Activated CD8-positive, alpha-beta T cell treated with anti-CD3 and anti-CD28 coated beads, Interleukin-2, amount 10 ng/mL, durations not matched to agents 7 days and 5 days (primary cell): ENCODE results near the gene TTC24. TPM values are rescaled to one million over a fixed set of nuclear protein-coding genes. Genes with fewer than 3 reads are reported as not detected.
"Not testable (repeated sequence)": the region's sequence is repeated elsewhere in the genome, so short reads cannot be mapped to it uniquely, and the experiment has no call there.

ENCODE experiments used
- ATAC-seq: fragments of 150-1000 bp; cut with Tn5 transposase; one replicate; pipeline ENCODE4 v1.10.0; 2021; ENCODE audit warnings: moderate library complexity
- CTCF ChIA-PET: fragments of 350-600 bp; sonication (Branson Sonifier 250); formaldehyde crosslinking; loops from one replicate; lab custom pipeline; 2021; ENCODE audit warnings: antibody characterized with exemption; lab: Charles Lee
- POLR2A ChIA-PET: fragments of 350-600 bp; sonication (Branson Sonifier 250); formaldehyde crosslinking; loops from one replicate; lab custom pipeline; 2021; ENCODE audit warnings: antibody characterized with exemption; lab: Charles Lee
- DNase-seq: peaks from one replicate; pipeline ENCODE4 v3.0.0-alpha.2; 2020
- H3K27ac Mint-ChIP-seq: one replicate; pipeline ENCODE4 v1.8.0; 2021; ENCODE audit warnings: mild to moderate bottlenecking, mixed read lengths
- H3K27me3 Mint-ChIP-seq: one replicate; pipeline ENCODE4 v1.8.0; 2021; ENCODE audit warnings: low read depth, mixed read lengths
- H3K36me3 Mint-ChIP-seq: one replicate; pipeline ENCODE4 v1.8.0; 2021; ENCODE audit warnings: low read depth, mixed read lengths
- H3K4me1 Mint-ChIP-seq: one replicate; pipeline ENCODE4 v1.8.0; 2021; ENCODE audit warnings: low read depth, mixed read lengths
- H3K4me3 Mint-ChIP-seq: one replicate; pipeline ENCODE4 v1.8.0; 2021; ENCODE audit warnings: mild to moderate bottlenecking, mixed read lengths
- H3K9me3 Mint-ChIP-seq: one replicate; pipeline ENCODE4 v1.8.0; 2022; ENCODE audit warnings: mixed read lengths; ENCODE audit not compliant: insufficient read depth
- total RNA-seq, 2 experiments: library from RNA; stranded (reverse); gene quantifications; one replicate each; pipeline ENCODE4 v1.2.3, GENCODE V29; 2021

The TTC24 gene
- total RNA-seq, 2 experiments from 2014 or later, result 18.6 to 19.7 TPM

DNA sequence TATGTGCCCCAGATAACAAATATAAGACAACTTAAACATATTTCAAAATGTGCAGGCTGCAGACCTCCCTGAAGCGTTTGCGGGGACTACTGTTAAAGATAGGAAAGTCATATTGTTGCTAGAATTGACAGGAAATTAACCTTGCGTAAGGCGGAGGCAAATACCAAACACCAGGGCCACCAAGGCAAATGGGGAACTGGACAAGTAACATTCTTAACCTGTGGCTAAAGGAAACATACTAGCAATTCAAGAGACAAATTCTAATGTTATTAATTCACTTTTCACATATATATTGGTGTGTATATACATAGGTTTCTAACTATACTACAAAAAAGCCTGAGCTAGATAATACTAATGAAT, 46.5 kb downstream of the TTC24 start:
- DNase-seq, result no peak
- Mint-ChIP-seq H3K4me3 (no peak overlapping the region), H3K4me1 (peaks cover 12% of the 10 kb centered on the region), H3K27me3 (peaks cover 49% of the 10 kb centered on the region), H3K9me3 (no peaks in the 10 kb centered on the region), H3K36me3 (no peaks in the 10 kb centered on the region), H3K27ac (no peak overlapping the region)
- POLR2A ChIA-PET, result no interaction called here
- ATAC-seq, result no peak
- CTCF ChIA-PET, result interaction anchor here (0.5 to 6.6 kb wide), 25 partner anchors 12 to 419 kb away, joined by 3 to 240 read pairs (median 11); partner anchors contain the start of genes CRABP2, ISG20L2, METTL25B and NAXE

DNA sequence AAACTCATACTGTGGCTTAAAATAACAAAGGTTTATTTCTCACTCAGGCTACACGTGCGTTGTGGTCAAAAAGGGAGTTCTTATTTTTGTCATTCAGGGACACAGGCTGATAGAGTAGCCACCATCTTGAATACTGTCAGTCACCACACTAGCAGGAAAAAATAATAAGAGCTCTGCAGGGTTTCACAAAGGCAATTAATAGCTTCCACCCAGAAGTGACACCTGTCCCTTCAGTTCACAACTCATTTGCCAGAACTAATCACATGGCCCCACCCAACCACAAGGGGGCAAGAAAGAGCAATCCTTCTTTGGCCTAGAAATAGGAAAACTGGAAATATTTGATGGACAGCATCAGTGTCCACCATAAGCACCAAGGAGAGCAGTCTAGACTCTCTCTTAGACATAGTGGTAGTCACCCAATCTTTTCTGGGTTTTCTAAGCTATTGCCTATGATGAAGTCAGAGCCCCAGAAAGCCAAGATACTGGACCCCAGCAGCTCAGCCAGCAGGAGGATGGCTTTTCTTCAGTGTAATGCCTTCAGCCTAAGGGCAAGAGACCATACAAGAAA, 47.9 kb downstream of the TTC24 start:
- peaks cover 53% of the 10 kb centered on the region for H3K27me3 Mint-ChIP-seq
- ChIA-PET CTCF (interaction anchor here (0.6 to 6.6 kb wide), 35 partner anchors 11 to 417 kb away, joined by 3 to 240 read pairs (median 9); partner anchors contain the start of genes CRABP2, NAXE and NTRK1), POLR2A (interaction anchor here (0.7 to 1.0 kb wide), 2 partner anchors 15 to 31 kb away, joined by 3 read pairs; no protein-coding TSS in a partner anchor)
- no peak overlapping the region for H3K27ac Mint-ChIP-seq
- DNase-seq, result peak; percentile 63
- no peak for ATAC-seq
- no peaks in the 10 kb centered on the region for H3K36me3 Mint-ChIP-seq
- H3K4me1 Mint-ChIP-seq, result peaks cover 12% of the 10 kb centered on the region
- H3K4me3 Mint-ChIP-seq, result no peak overlapping the region
- H3K9me3 Mint-ChIP-seq, result no peaks in the 10 kb centered on the region

DNA sequence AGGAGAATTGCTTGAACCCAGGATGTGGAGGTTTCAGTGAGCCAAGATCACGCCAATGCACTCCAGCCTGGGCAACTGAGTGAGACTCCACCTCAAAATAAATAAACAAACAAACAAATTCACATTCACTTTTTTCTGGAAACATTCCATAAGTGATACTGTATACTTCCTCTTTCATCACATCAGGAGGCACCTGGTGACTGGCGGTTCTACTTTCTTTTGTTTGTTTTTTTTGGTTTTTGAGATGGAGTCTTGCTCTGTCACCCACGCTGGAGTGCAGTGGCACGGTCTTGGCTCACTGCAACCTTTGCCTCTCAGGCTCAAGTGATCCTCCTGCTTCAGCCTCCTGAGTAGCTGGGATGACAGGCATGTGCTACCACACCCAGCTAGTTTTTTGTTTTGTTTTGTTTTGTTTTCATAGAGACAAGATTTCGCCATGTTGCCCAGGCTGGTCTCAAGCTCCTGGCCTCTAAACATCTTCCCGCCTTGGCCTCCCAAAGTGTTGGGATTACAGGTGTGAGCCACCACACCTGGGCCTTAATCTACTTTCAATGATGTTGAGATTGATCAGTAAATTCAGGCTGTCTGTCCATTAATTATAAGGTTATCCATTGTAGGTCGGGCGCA, 50.4 kb downstream of the TTC24 start:
- no peak overlapping the region for H3K4me3 Mint-ChIP-seq
- peaks cover 8% of the 10 kb centered on the region for H3K4me1 Mint-ChIP-seq
- ChIA-PET CTCF (interaction anchor here (0.9 to 2.4 kb wide), 6 partner anchors 14 to 244 kb away, joined by 3 to 7 read pairs (median 4); no protein-coding TSS in a partner anchor), POLR2A (no interaction called here)
- DNase-seq (no peak), ATAC-seq (no peak)
- H3K9me3 Mint-ChIP-seq, result no peaks in the 10 kb centered on the region
- peaks cover 59% of the 10 kb centered on the region for H3K27me3 Mint-ChIP-seq
- no peaks in the 10 kb centered on the region for H3K36me3 Mint-ChIP-seq
- no peak overlapping the region for H3K27ac Mint-ChIP-seq

DNA sequence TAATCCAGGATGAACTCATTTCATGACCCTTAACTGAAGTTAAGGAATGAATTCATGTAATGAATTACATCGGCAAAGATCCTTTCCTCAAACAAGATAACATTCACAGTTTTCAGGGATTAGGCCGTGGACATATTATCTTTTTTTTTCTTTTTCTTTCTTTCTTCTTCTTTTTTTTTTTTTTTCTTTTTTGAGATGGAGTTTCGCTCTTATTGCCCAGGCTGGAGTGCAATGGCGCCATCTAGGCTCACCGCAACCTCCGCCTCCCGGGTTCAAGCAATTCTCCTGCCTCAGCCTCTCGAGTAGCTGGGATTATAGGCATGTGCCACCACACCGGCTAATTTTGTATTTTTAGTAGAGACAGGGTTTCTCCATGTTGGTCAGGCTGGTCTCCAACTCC, 51.6 kb downstream of the TTC24 start:
- H3K36me3 Mint-ChIP-seq, DNase-seq, H3K9me3 Mint-ChIP-seq, H3K27ac Mint-ChIP-seq, H3K4me3 Mint-ChIP-seq, H3K4me1 Mint-ChIP-seq, ATAC-seq: not testable (repeated sequence)
- H3K27me3 Mint-ChIP-seq, result peaks cover 60% of the 10 kb centered on the region
- ChIA-PET POLR2A (interaction anchor here (0.9 kb wide), 1 partner anchor 43 kb away, joined by 3 read pairs; no protein-coding TSS in a partner anchor), CTCF (interaction anchor here (0.9 to 2.4 kb wide), 5 partner anchors 12 to 76 kb away, joined by 3 to 7 read pairs (median 6); no protein-coding TSS in a partner anchor)

DNA sequence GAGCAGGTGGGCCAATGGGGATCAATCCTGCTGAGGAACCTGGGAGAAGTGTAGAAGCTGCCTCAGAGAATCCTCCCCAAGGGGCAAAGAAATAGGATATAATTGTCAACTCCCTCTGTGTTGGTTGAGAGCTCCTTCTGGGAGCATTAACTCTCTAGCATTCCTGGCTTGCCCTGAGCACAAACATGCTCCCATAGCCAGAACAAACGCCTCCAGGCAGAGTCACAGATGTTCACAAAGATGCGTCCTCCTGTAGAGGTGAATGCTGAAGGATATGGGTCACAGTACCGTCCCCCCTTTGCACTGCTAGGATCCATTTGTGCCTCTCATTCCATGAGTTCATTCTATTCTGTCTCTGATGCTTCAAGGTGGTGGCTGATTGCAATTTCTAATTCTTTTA, 52.8 kb downstream of the TTC24 start:
- H3K27ac Mint-ChIP-seq, result no peak overlapping the region

More for the DNA sequence above, 52.8 kb downstream of the TTC24 start:
- no peak for DNase-seq
- Mint-ChIP-seq H3K4me1 (no peaks in the 10 kb centered on the region), H3K4me3 (no peak overlapping the region), H3K9me3 (no peaks in the 10 kb centered on the region), H3K27me3 (peaks cover 66% of the 10 kb centered on the region), H3K36me3 (no peaks in the 10 kb centered on the region)
- CTCF ChIA-PET, result interaction anchor here (1.4 kb wide), 1 partner anchor 26 kb away, joined by 3 read pairs; no protein-coding TSS in a partner anchor
- no peak for ATAC-seq
- POLR2A ChIA-PET, result no interaction called here

Other genes with a start within 250 kb of the TTC24 start
- gene CCT3, start 241.4 kb upstream of the TTC24 start, total RNA-seq, result 100 to 1,000 TPM; 266 to 269 TPM
- gene TSACC, start 241.2 kb upstream of the TTC24 start, total RNA-seq, result under 1 TPM; 0.73 to 0.76 TPM
- not detected for gene RHBG, start 210.5 kb upstream of the TTC24 start, total RNA-seq
- gene MEF2D, start 78.9 kb upstream of the TTC24 start, total RNA-seq, result 10 to 100 TPM; 34.8 to 40.1 TPM
- gene IQGAP3, start 7.2 kb upstream of the TTC24 start, total RNA-seq, result 10 to 100 TPM; 28.6 to 31.0 TPM
- 10 to 100 TPM; 54.3 to 60.3 TPM for gene NAXE, start 12.1 kb downstream of the TTC24 start, total RNA-seq
- 10 to 100 TPM; 43.9 to 44.7 TPM for gene GPATCH4, start 21.8 kb downstream of the TTC24 start, total RNA-seq
- gene HAPLN2, start 39.7 kb downstream of the TTC24 start, total RNA-seq, result not detected
- not detected for gene BCAN, start 62.4 kb downstream of the TTC24 start, total RNA-seq
- not detected for gene NES, start 97.7 kb downstream of the TTC24 start, total RNA-seq
- gene CRABP2, start 125.9 kb downstream of the TTC24 start, total RNA-seq, result 1 to 10 TPM; 1.3 to 1.9 TPM
- gene METTL25B, start 148.7 kb downstream of the TTC24 start, total RNA-seq, result 10 to 100 TPM; 30.0 to 34.0 TPM
- gene ISG20L2, start 149.0 kb downstream of the TTC24 start, total RNA-seq, result 10 to 100 TPM; 56.3 to 58.8 TPM
- 10 to 100 TPM; 59.8 to 62.6 TPM for gene MRPL24, start 161.4 kb downstream of the TTC24 start, total RNA-seq
- 100 to 1,000 TPM; 261 to 264 TPM for gene HDGF, start 172.0 kb downstream of the TTC24 start, total RNA-seq
- gene PRCC, start 187.8 kb downstream of the TTC24 start, total RNA-seq, result 10 to 100 TPM; 71.9 to 75.5 TPM
- 10 to 100 TPM; 84.0 to 86.7 TPM for gene SH2D2A, start 237.1 kb downstream of the TTC24 start, total RNA-seq